Dedifferentiated amniotic fluid mesenchymal stem cell (primary cell): ENCODE measurements around the gene CARHSP1.
"Not testable (repeated sequence)": the region's sequence is repeated elsewhere in the genome, so short reads cannot be mapped to it uniquely, and the experiment has no call there.

Source experiments
- DNase-seq: peaks from one replicate; pipeline ENCODE4 v3.0.0-alpha.2; 2016; ENCODE audit errors: extremely low spot score

The CARHSP1 gene

GRCh38 chr16:8854298-8854948, 14.4 kb downstream of the CARHSP1 start:
- peak; percentile 9 for DNase-seq

- peak; percentile 8 for DNase-seq
Observed at GRCh38 chr16:8853611-8854010, 15.2 kb downstream of the CARHSP1 start.

GRCh38 chr16:8853150-8853549, 15.7 kb downstream of the CARHSP1 start:
- DNase-seq, result no peak

GRCh38 chr16:8852534-8852933, 16.3 kb downstream of the CARHSP1 start:
- DNase-seq, result peak; percentile 0

GRCh38 chr16:8851761-8852403, 16.9 kb downstream of the CARHSP1 start:
- DNase-seq, result no peak

- DNase-seq, result no peak
Observed at GRCh38 chr16:8850279-8850885, 18.4 kb downstream of the CARHSP1 start.

GRCh38 chr16:8849411-8850011, 19.3 kb downstream of the CARHSP1 start:
- no peak for DNase-seq

GRCh38 chr16:8848939-8849391, 19.8 kb downstream of the CARHSP1 start:
- no peak for DNase-seq

GRCh38 chr16:8848231-8848938, 20.4 kb downstream of the CARHSP1 start:
- no peak for DNase-seq

GRCh38 chr16:8847623-8848022, 21.2 kb downstream of the CARHSP1 start:
- DNase-seq, result no peak

- DNase-seq, result no peak
Observed at GRCh38 chr16:8847145-8847544, 21.7 kb downstream of the CARHSP1 start.

GRCh38 chr16:8846401-8846932, 22.3 kb downstream of the CARHSP1 start:
- peak; percentile 8 for DNase-seq

- peak; percentile 10 for DNase-seq
Observed at GRCh38 chr16:8845699-8846298, 23.0 kb downstream of the CARHSP1 start.

GRCh38 chr16:8843296-8843695, 25.5 kb downstream of the CARHSP1 start:
- DNase-seq, result not testable (repeated sequence)

- not testable (repeated sequence) for DNase-seq
Observed at GRCh38 chr16:8842016-8842415, 26.8 kb downstream of the CARHSP1 start.

- DNase-seq, result not testable (repeated sequence)
Observed at GRCh38 chr16:8837594-8837993, 31.2 kb downstream of the CARHSP1 start.

GRCh38 chr16:8836797-8837196, 32.0 kb downstream of the CARHSP1 start:
- DNase-seq, result not testable (repeated sequence)

- DNase-seq, result no peak
Observed at GRCh38 chr16:8832717-8833105, 36.1 kb downstream of the CARHSP1 start.

GRCh38 chr16:8831871-8832716, 36.7 kb downstream of the CARHSP1 start:
- DNase-seq, result no peak

GRCh38 chr16:8831450-8831849, 37.4 kb downstream of the CARHSP1 start:
- no peak for DNase-seq
